OCI-LY3 (cell line): Measurements from ENCODE around the gene TMEFF2.

Experiments used
- H2AFZ ChIP-seq: fragments of 200-600, 300-600 bp; shearing (Covaris generic); 2 replicates; pipeline ENCODE4 v1.6.0; 2014; ENCODE audit warnings: antibody characterized with exemption, low read depth, low read length
- H3K27ac ChIP-seq: fragments of 200-600, 300-600 bp; sonication (generic); 2 replicates; pipeline ENCODE4 v1.5.1; 2014; ENCODE audit warnings: mild to moderate bottlenecking, low read length, moderate library complexity, mixed read lengths
- H3K27me3 ChIP-seq: fragments of 200-600, 300-600 bp; sonication (generic); 2 replicates; pipeline ENCODE4 v1.6.1; 2014; ENCODE audit warnings: low read depth, low read length, mixed read lengths
- H3K36me3 ChIP-seq: fragments of 200-600, 300-600 bp; sonication (generic); replicated peaks from 2 replicates; pipeline ENCODE3; 2014; ENCODE audit warnings: low read depth, low read length, mixed read lengths
- H3K4me1 ChIP-seq: fragments of 300-600, 200-600 bp; sonication (generic); 2 replicates; pipeline ENCODE4 v1.6.1; 2014; ENCODE audit warnings: low read length, mixed read lengths
- H3K4me2 ChIP-seq: fragments of 200-600, 300-600 bp; sonication (generic); 2 replicates; pipeline ENCODE4 v1.6.1; 2014; ENCODE audit warnings: low read length, mixed read lengths
- H3K4me3 ChIP-seq: fragments of 300-600, 200-600 bp; sonication (generic); 2 replicates; pipeline ENCODE4 v1.5.1; 2014; ENCODE audit warnings: antibody characterized with exemption, mild to moderate bottlenecking, low read length, moderate library complexity
- H3K79me2 ChIP-seq: fragments of 300-600, 200-600 bp; shearing (Covaris generic); 2 replicates; pipeline ENCODE4 v1.6.1; 2014; ENCODE audit warnings: mild to moderate bottlenecking, low read length, mixed read lengths
- H3K9ac ChIP-seq: fragments of 300-600, 200-600 bp; shearing (Covaris generic); 2 replicates; pipeline ENCODE4 v1.6.0; 2014; ENCODE audit warnings: mild to moderate bottlenecking, low read length, moderate library complexity
- H3K9me3 ChIP-seq: fragments of 200-600, 300-600 bp; shearing (Covaris generic); 2 replicates; pipeline ENCODE4 v1.6.1; 2014; ENCODE audit warnings: low read length, mixed read lengths; ENCODE audit not compliant: insufficient read depth
- H4K20me1 ChIP-seq: fragments of 200-600, 300-600 bp; sonication (generic); 2 replicates; pipeline ENCODE4 v1.6.1; 2016; ENCODE audit warnings: low read length, mixed read lengths; ENCODE audit not compliant: insufficient read depth
- CTCF ChIP-seq: fragments of 200-600, 300-600 bp; sonication (generic); IDR thresholded peaks from 2 replicates; pipeline ENCODE4 v1.5.1; 2014; ENCODE audit warnings: antibody characterized with exemption, low read length, low read depth
- EZH2phosphoT487 ChIP-seq: fragments of 200-600 bp; shearing (Covaris generic); IDR thresholded peaks from 2 replicates; pipeline ENCODE4 v1.6.1; 2018; ENCODE audit warnings: antibody characterized with exemption, mixed run types, low read depth

TMEFF2 gene

GRCh38 chr2:191954451-191954850, 240.3 kb downstream of the TMEFF2 start:
- Histone ChIP-seq H4K20me1 (no peaks in the 10 kb centered on the region), H3K36me3 (no peaks in the 10 kb centered on the region), H3K4me3 (no peak overlapping the region), H3K4me2 (no peak overlapping the region), H3K4me1 (peaks cover 20% of the 10 kb centered on the region), H3K9me3 (no peaks in the 10 kb centered on the region), H2AFZ (no peak overlapping the region), H3K27me3 (no peaks in the 10 kb centered on the region), H3K79me2 (no peaks in the 10 kb centered on the region), H3K27ac (no peak overlapping the region), H3K9ac (no peak overlapping the region)
- TF ChIP-seq CTCF (no peak), EZH2phosphoT487 (no peak)

GRCh38 chr2:191952515-191953270, 242.0 kb downstream of the TMEFF2 start:
- Histone ChIP-seq H3K27ac (no peak overlapping the region), H3K27me3 (no peaks in the 10 kb centered on the region), H3K4me3 (no peak overlapping the region), H3K4me2 (no peak overlapping the region), H3K36me3 (no peaks in the 10 kb centered on the region), H4K20me1 (no peaks in the 10 kb centered on the region), H3K9ac (no peak overlapping the region), H2AFZ (no peak overlapping the region), H3K79me2 (no peaks in the 10 kb centered on the region), H3K9me3 (no peaks in the 10 kb centered on the region), H3K4me1 (peaks cover 11% of the 10 kb centered on the region)
- TF ChIP-seq EZH2phosphoT487 (no peak), CTCF (no peak)

- Histone ChIP-seq H3K4me1 (peaks cover 10% of the 10 kb centered on the region), H2AFZ (no peak overlapping the region)
- no peak for TF ChIP-seq CTCF
- no peak for TF ChIP-seq EZH2phosphoT487
These were observed 242.9 kb downstream of the TMEFF2 start for GRCh38 chr2:191951832-191952231.

GRCh38 chr2:191951376-191951775, 243.4 kb downstream of the TMEFF2 start:
- Histone ChIP-seq H3K79me2 (no peaks in the 10 kb centered on the region), H3K4me3 (no peak overlapping the region), H3K27ac (no peak overlapping the region), H3K27me3 (no peaks in the 10 kb centered on the region), H3K36me3 (no peaks in the 10 kb centered on the region), H3K4me2 (no peak overlapping the region), H4K20me1 (no peaks in the 10 kb centered on the region), H3K9ac (no peak overlapping the region), H2AFZ (no peak overlapping the region), H3K9me3 (no peaks in the 10 kb centered on the region), H3K4me1 (peaks cover 14% of the 10 kb centered on the region)
- TF ChIP-seq CTCF (no peak), EZH2phosphoT487 (no peak)

More at GRCh38 chr2:191951832-191952231, 242.9 kb downstream of the TMEFF2 start:
- no peaks in the 10 kb centered on the region for H3K9me3 ChIP-seq
- no peak overlapping the region for H3K27ac ChIP-seq
- H3K4me3 ChIP-seq: no peak overlapping the region
- H3K9ac ChIP-seq: no peak overlapping the region
- H3K36me3 ChIP-seq: no peaks in the 10 kb centered on the region
- H3K4me2 ChIP-seq: no peak overlapping the region
- H4K20me1 ChIP-seq: no peaks in the 10 kb centered on the region
- no peaks in the 10 kb centered on the region for H3K79me2 ChIP-seq
- H3K27me3 ChIP-seq: no peaks in the 10 kb centered on the region
